SK-N-SH treated with all-trans-retinoic acid at 6 μM for 48 hours (cell line): Measurements from ENCODE around the gene SH3GLB1.
A peak's percentile ranks its signal among the peaks of the same experiment; 100 is the strongest.

Source experiments
- ATAC-seq: fragments of 200-7000 bp; cut with Tn5 transposase; 3 replicates; pipeline ENCODE4 v1.9.1; 2020; ENCODE audit warnings: mild to moderate bottlenecking, moderate library complexity
- ARNTL ChIP-seq: fragments of 450-650 bp; formaldehyde crosslinking; IDR thresholded peaks from 2 replicates; pipeline ENCODE4 v1.5.0; 2020; ENCODE audit warnings: low read depth, mild to moderate bottlenecking, moderate library complexity, borderline replicate concordance
- BACH2 ChIP-seq: fragments of 250-450 bp; sonication (Bioruptor Pico); IDR thresholded peaks from 2 replicates; pipeline ENCODE4 v1.9.0; 2021; ENCODE audit warnings: mild to moderate bottlenecking, borderline replicate concordance
- CREB5 ChIP-seq: fragments of 250-450 bp; sonication (Bioruptor Pico); IDR thresholded peaks from 2 replicates; pipeline ENCODE4 v1.5.1; 2020; ENCODE audit warnings: low read depth, mild to moderate bottlenecking, moderate library complexity
- CSDC2 ChIP-seq: fragments of 250-450 bp; sonication (Bioruptor Pico); IDR thresholded peaks from 2 replicates; pipeline ENCODE4 v1.5.0; 2020; ENCODE audit warnings: mild to moderate bottlenecking, moderate library complexity
- ESRRG ChIP-seq: fragments of 250-450 bp; sonication (Bioruptor Pico); IDR thresholded peaks from 2 replicates; pipeline ENCODE4 v1.6.1; 2021; ENCODE audit warnings: mild to moderate bottlenecking
- GLIS3 ChIP-seq: fragments of 250-450 bp; sonication (Bioruptor Pico); IDR thresholded peaks from 2 replicates; pipeline ENCODE4 v1.5.0; 2020; ENCODE audit warnings: mild to moderate bottlenecking, moderate library complexity
- ISL1 ChIP-seq: fragments of 250-450 bp; sonication (Bioruptor Pico); IDR thresholded peaks from 2 replicates; pipeline ENCODE4 v2.1.2; 2022; ENCODE audit warnings: mild to moderate bottlenecking, moderate library complexity
- OSR1 ChIP-seq: fragments of 250-450 bp; sonication (Bioruptor Pico); IDR thresholded peaks from 2 replicates; pipeline ENCODE4 v1.8.0; 2022; ENCODE audit warnings: moderate library complexity, mild to moderate bottlenecking, inconsistent platforms
- PATZ1 ChIP-seq: fragments of 250-450 bp; sonication (Bioruptor Pico); IDR thresholded peaks from 2 replicates; pipeline ENCODE4 v1.8.0; 2020; ENCODE audit warnings: mild to moderate bottlenecking, moderate library complexity, borderline replicate concordance
- PPARA ChIP-seq: fragments of 250-450 bp; sonication (Bioruptor Pico); IDR thresholded peaks from 2 replicates; pipeline ENCODE4 v1.5.0; 2020; ENCODE audit warnings: mild to moderate bottlenecking, borderline replicate concordance
- SNAI2 ChIP-seq: fragments of 250-450 bp; sonication (Bioruptor Pico); IDR thresholded peaks from 2 replicates; pipeline ENCODE4 v1.5.0; 2020; ENCODE audit warnings: mild to moderate bottlenecking, moderate library complexity
- TCF4 ChIP-seq: fragments of 250-450 bp; sonication (Bioruptor Pico); IDR thresholded peaks from 2 replicates; pipeline ENCODE4 v1.8.0; 2021; ENCODE audit warnings: mild to moderate bottlenecking, moderate library complexity, borderline replicate concordance
- TOX ChIP-seq: fragments of 250-450 bp; sonication (Bioruptor Pico); IDR thresholded peaks from 2 replicates; pipeline ENCODE4 v1.8.0; 2021; ENCODE audit warnings: mild to moderate bottlenecking, moderate library complexity, borderline replicate concordance
- ZC3H10 ChIP-seq: fragments of 250-450 bp; sonication (Bioruptor Pico); IDR thresholded peaks from 2 replicates; pipeline ENCODE4 v1.5.1; 2021; ENCODE audit warnings: mild to moderate bottlenecking, moderate library complexity
- ZFP3 ChIP-seq: fragments of 250-450 bp; sonication (Bioruptor Pico); IDR thresholded peaks from 2 replicates; pipeline ENCODE4 v1.5.0; 2020; ENCODE audit warnings: mild to moderate bottlenecking, moderate library complexity
- ZNF565 ChIP-seq: fragments of 450-650 bp; formaldehyde crosslinking; conservative IDR thresholded peaks from 2 replicates; pipeline ENCODE4 v1.5.0; 2020; ENCODE audit warnings: low read depth, mild to moderate bottlenecking, moderate library complexity
- ZNF8 ChIP-seq: fragments of 450-650 bp; formaldehyde crosslinking; IDR thresholded peaks from 2 replicates; pipeline ENCODE4 v1.5.0; 2020; ENCODE audit warnings: mild to moderate bottlenecking, moderate library complexity
- TF ChIP-seq, protein P1 (sequence below): fragments of 250-450 bp; sonication (Bioruptor Pico); IDR thresholded peaks from 2 replicates; pipeline ENCODE4 v1.5.1; 2021; ENCODE audit warnings: mild to moderate bottlenecking, moderate library complexity
- TF ChIP-seq, protein P2 (sequence below): fragments of 250-450 bp; sonication (Bioruptor Pico); IDR thresholded peaks from 2 replicates; pipeline ENCODE4 v1.8.0; 2021; ENCODE audit warnings: low read depth, mild to moderate bottlenecking, moderate library complexity, borderline replicate concordance
- TF ChIP-seq, protein P3 (sequence below): fragments of 250-450 bp; sonication (Bioruptor Pico); IDR thresholded peaks from 2 replicates; pipeline ENCODE4 v1.5.0; 2020; ENCODE audit warnings: mild to moderate bottlenecking, moderate library complexity

Gene SH3GLB1

DNA sequence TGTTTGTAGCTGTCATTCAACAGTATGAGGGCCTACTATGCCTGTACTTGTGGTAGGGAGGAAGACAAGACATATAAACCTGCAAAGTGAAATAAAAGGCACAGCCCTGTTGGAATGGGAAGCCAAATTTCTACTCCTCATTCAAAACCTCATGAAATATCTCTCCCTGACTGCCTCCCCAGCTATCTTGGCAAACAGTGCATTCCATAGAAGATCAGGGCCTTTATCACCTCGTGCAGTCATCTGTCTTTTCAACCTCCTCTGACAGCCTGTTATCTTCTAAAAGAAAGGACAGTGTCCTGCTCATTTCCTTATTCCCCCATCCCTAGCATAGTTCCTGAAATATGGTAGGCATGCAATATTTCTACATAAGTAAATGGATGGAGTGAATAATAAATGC, 71.0 kb downstream of the SH3GLB1 start:
- ATAC-seq = no peak; the same call in 2 of the 3 replicates
- TF ChIP-seq ISL1 (peak; percentile 57; the same call in 1 of the 2 replicates), ESRRG (CRISPR knock-in tag) (no peak)
- TF ChIP-seq, all 23 proteins: peak for 1

DNA sequence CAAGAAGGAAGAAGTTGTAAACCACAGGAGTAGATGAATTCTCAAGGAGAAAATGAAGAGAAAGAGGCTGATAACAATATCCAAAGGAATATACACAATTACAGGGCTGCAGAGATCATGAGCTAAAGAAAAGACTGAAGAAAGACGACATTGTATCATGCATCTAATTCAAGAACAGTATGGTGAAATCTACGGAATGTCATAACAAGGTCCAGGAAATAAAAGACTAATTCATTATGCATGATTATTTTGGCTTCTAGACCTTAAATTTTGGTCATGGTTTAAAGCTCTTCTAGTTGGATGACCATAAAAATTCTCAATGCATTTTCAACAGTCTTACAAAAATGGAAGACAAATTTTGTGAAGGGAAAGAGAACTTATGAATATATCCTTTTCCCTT, 71.7 kb downstream of the SH3GLB1 start:
- TF ChIP-seq TOX = no peak
- TF ChIP-seq SNAI2 (CRISPR knock-in tag) = no peak
- TF ChIP-seq OSR1 (CRISPR knock-in tag) = no peak
- TF ChIP-seq, protein P1, sequence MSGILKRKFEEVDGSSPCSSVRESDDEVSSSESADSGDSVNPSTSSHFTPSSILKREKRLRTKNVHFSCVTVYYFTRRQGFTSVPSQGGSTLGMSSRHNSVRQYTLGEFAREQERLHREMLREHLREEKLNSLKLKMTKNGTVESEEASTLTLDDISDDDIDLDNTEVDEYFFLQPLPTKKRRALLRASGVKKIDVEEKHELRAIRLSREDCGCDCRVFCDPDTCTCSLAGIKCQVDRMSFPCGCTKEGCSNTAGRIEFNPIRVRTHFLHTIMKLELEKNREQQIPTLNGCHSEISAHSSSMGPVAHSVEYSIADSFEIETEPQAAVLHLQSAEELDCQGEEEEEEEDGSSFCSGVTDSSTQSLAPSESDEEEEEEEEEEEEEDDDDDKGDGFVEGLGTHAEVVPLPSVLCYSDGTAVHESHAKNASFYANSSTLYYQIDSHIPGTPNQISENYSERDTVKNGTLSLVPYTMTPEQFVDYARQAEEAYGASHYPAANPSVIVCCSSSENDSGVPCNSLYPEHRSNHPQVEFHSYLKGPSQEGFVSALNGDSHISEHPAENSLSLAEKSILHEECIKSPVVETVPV (CRISPR knock-in tag) = no peak
- TF ChIP-seq BACH2 (CRISPR knock-in tag) = no peak
- TF ChIP-seq PPARA (CRISPR knock-in tag) = no peak
- no peak for ATAC-seq

DNA sequence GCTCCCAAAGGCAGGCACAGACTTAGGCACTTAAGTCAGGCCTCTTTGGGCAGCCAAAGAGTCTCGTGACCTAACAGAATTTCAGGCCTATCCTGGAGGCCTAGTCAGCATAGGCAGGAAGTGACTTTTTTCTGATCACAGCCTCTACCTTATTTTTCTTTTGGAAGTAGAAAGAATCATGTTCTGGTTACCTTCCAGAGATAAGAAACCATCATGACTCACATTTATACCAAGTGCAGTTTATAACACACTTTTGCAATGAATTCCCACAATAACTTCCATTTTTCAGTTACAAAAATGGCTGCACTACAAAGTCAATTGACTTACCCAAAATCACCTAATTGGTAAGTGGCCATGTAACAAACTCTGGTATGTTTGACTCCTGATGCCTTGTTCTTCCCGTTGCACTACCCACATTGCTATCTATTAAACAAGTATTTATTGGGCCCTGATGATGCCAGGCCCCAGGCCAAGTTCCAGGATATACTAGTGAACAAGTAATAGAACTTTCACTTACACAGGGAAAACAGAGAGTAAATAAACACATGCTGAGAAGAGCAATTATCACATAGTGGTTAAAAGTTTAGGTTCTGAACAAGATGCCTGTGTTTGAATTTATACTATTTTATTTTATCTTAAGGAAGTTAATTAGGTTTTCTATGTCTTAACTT, 74.3 kb downstream of the SH3GLB1 start:
- TF ChIP-seq ZNF565 (CRISPR knock-in tag) = no peak
- peak; percentile 66; the same call in 1 of the 2 replicates for TF ChIP-seq ZNF8 (CRISPR knock-in tag)
- no peak for ATAC-seq

- TF ChIP-seq ISL1 (peak; percentile 81), TCF4 (CRISPR knock-in tag) (no peak), PATZ1 (CRISPR knock-in tag) (no peak)
- ATAC-seq = peak; percentile 65
These were observed 75.2 kb downstream of the SH3GLB1 start for GRCh38 chr1:86779308-86780191.

GRCh38 chr1:86782482-86782881, 78.1 kb downstream of the SH3GLB1 start:
- no peak for ATAC-seq
- TF ChIP-seq, protein P2, sequence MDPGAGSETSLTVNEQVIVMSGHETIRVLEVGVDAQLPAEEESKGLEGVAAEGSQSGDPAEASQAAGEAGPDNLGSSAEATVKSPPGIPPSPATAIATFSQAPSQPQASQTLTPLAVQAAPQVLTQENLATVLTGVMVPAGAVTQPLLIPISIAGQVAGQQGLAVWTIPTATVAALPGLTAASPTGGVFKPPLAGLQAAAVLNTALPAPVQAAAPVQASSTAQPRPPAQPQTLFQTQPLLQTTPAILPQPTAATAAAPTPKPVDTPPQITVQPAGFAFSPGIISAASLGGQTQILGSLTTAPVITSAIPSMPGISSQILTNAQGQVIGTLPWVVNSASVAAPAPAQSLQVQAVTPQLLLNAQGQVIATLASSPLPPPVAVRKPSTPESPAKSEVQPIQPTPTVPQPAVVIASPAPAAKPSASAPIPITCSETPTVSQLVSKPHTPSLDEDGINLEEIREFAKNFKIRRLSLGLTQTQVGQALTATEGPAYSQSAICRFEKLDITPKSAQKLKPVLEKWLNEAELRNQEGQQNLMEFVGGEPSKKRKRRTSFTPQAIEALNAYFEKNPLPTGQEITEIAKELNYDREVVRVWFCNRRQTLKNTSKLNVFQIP = no peak
- TF ChIP-seq CREB5 (CRISPR knock-in tag) (no peak), CSDC2 (CRISPR knock-in tag) (no peak), PPARA (CRISPR knock-in tag) (no peak), ZFP3 (no peak), ESRRG (CRISPR knock-in tag) (no peak), PATZ1 (CRISPR knock-in tag) (no peak), ISL1 (no peak), BACH2 (CRISPR knock-in tag) (no peak), ZNF8 (CRISPR knock-in tag) (no peak), TOX (no peak), ARNTL (CRISPR knock-in tag) (no peak), OSR1 (CRISPR knock-in tag) (no peak), GLIS3 (CRISPR knock-in tag) (no peak), ZC3H10 (CRISPR knock-in tag) (no peak), SNAI2 (CRISPR knock-in tag) (no peak)
- TF ChIP-seq, protein P3, sequence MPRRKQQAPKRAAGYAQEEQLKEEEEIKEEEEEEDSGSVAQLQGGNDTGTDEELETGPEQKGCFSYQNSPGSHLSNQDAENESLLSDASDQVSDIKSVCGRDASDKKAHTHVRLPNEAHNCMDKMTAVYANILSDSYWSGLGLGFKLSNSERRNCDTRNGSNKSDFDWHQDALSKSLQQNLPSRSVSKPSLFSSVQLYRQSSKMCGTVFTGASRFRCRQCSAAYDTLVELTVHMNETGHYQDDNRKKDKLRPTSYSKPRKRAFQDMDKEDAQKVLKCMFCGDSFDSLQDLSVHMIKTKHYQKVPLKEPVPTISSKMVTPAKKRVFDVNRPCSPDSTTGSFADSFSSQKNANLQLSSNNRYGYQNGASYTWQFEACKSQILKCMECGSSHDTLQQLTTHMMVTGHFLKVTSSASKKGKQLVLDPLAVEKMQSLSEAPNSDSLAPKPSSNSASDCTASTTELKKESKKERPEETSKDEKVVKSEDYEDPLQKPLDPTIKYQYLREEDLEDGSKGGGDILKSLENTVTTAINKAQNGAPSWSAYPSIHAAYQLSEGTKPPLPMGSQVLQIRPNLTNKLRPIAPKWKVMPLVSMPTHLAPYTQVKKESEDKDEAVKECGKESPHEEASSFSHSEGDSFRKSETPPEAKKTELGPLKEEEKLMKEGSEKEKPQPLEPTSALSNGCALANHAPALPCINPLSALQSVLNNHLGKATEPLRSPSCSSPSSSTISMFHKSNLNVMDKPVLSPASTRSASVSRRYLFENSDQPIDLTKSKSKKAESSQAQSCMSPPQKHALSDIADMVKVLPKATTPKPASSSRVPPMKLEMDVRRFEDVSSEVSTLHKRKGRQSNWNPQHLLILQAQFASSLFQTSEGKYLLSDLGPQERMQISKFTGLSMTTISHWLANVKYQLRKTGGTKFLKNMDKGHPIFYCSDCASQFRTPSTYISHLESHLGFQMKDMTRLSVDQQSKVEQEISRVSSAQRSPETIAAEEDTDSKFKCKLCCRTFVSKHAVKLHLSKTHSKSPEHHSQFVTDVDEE (CRISPR knock-in tag) = no peak
